Measurements from ENCODE around the gene FOXO1.

The FOXO1 gene

DNA sequence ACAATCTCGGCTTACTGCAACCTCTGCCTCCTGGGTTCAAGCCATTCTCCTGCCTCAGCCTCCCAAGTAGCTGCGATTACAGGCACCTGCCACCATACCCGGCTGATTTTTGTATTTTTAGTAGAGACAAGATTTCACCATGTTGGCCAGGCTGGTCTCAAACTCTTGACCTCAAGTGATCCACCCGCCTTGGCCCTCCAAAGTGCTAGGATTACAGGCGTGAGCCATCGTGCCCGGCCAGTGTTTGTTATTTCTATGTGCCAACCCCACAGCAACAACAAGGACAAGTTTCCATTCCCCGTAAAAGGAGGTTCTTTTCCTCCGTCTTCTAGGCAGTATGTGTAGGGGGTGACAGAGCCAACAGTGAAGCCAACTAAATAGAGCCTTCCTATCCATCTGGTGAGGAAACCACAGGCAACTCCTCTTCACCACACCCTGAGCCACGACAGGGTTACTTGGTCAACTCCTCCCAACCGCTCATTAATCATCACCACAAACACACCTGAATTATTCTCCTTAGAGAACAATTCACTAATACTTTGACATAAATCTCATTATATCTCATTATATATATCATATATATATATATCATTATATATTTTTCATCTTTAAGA lies 25.5 kb downstream of the FOXO1 start:
- peak; percentile 29 for DNase-seq (ENCODE audit: low read depth, low spot score)
- H3K27ac ChIP-seq = peak overlapping the region; percentile 43

DNA sequence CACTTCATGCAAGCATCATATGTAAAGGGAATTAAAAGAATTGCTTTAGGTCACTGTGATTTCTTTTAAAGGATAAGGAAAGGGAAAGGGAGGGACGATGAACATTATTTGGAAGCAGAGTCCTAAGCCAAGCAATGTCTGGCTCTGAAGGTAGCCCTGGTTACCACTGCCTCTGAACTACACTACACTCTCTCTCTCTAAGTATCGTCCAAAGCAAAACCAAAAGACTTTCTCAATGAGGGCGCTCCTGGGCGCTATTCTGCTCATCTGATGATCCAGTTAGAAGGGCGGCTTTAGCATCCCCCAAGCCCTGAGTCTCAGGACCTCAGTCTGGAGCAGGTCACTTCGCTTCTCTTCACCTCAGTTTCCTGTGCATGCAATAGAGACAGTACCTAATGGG lies 26.2 kb downstream of the FOXO1 start:
- no peak for DNase-seq (ENCODE audit: low read depth, low spot score)
- peak overlapping the region; percentile 43 for H3K27ac ChIP-seq

DNA sequence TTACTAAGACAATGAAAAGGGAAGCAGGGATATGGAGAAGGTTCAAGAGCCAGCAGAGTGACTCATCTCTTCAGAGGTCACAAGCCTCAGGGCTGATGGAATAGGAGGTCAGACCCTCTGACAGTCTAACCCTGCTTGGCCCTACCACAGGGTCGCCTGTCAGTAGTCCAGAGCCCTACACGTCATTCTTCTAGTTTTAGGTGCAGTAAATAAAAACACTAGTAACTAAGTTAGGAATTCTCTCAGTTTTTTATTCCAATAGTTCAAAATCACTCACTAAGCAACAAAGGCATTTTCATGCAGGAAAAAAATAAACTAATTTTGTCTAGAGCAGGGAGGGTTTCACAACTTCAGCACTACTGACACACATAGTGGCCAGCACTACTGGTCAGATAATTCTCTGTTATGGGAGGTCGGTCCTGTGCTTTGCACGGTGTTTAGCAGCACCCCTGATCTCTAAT lies 27.2 kb downstream of the FOXO1 start:
- H3K27ac ChIP-seq = no peak overlapping the region

DNA sequence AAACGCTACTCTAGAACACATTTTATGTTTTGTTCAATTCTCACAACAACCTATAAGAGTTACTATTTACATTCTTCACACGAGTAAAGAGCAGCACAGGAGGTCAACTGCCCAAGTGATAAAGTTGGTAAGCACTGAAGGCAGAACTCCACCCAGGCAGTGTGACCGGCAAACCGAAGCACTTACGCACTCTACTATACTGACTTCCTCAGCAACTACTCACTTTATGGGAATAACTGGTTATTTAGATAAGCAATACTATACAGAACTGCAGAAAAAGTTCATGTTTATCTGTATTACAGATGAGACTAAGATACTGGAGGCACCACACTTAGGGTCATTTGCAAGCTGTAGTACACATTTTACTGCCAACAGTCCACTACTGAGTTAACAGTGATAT lies 28.8 kb downstream of the FOXO1 start:
- H3K27ac ChIP-seq = no peak overlapping the region
- DNase-seq (ENCODE audit: low read depth, low spot score) = no peak

More for the DNA sequence above, 27.2 kb downstream of the FOXO1 start:
- no peak for DNase-seq (ENCODE audit: low read depth, low spot score)

DNA sequence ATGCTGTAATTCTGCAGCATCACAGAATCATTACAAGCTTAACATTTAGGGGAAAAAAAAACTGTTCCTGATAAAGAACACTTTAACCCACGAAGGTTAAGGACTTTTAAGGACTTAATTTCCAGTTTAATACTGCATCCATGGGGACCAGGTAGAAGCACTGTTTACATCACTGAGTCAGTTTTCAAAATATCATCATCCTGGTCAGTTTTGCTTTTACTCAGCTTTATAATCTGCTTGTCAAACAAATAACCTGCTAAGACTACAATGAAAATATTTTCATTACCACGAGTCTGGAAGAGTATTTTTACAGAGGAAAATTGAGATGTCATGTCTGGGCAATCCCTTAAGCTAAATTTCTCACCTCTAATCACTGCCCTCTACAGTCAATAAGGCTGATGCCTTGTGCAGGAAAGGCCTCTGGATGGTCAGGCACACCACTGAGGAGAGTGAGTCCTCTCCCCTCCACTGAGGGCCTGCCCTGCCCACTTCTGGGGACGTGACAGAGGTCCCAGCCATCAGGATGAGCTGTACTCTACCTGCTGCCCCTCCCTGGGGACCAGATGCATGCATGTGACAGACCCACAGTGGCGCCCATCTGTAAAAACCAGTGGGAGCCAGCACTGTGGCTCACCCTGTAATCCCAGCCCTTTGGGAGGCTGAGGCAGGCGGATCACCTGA lies 31.0 kb downstream of the FOXO1 start:
- no peak for DNase-seq (ENCODE audit: low read depth, low spot score)
- no peak overlapping the region for H3K27ac ChIP-seq

DNA sequence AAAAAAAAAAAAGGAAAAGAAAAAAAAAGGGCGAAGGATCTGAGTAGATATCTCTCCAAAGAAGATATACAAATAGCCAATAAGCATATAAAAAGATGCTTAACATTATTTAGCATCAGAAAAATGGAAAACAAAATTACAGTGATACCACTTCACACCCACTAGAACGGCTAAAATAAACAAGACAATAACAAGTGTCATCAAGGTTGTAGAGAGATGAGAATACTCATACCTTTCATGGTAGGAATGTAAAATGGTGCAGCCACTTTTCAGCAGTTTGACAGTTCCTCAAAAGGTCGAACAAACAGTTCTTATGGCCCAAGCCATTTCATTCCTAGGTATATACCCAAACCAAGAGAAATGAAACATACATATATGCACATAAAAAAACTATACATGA lies 33.5 kb downstream of the FOXO1 start:
- H3K27ac ChIP-seq = no peak overlapping the region
- DNase-seq (ENCODE audit: low read depth, low spot score) = no peak

- H3K27ac ChIP-seq = no peak overlapping the region
Measured at GRCh38 chr13:40631605-40632004, 34.8 kb downstream of the FOXO1 start.

GRCh38 chr13:40629678-40630384 lies 36.6 kb downstream of the FOXO1 start:
- no peak for DNase-seq (ENCODE audit: low read depth, low spot score)
- H3K27ac ChIP-seq = no peak overlapping the region

More at GRCh38 chr13:40631605-40632004, 34.8 kb downstream of the FOXO1 start:
- DNase-seq (ENCODE audit: low read depth, low spot score) = no peak

DNA sequence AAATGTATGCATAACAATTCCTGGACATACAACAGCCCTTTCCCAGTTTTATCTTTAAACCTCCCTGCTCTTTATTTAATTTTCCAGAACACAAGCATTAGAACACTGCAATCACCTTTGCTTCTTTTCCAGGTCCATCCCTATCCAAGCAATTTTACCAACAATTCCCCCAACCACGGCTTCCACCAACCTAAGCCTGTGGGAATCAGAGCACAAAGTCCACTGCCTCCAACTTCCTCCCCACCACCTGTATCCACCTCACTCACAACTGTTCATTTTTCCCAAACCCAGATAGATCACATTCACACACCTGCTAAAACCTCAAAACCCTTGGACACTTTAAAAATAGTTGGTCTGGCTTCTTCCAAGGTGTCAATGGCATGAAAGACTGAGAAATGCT lies 39.5 kb downstream of the FOXO1 start:
- H3K27ac ChIP-seq = no peak overlapping the region
- DNase-seq (ENCODE audit: low read depth, low spot score) = no peak

DNA sequence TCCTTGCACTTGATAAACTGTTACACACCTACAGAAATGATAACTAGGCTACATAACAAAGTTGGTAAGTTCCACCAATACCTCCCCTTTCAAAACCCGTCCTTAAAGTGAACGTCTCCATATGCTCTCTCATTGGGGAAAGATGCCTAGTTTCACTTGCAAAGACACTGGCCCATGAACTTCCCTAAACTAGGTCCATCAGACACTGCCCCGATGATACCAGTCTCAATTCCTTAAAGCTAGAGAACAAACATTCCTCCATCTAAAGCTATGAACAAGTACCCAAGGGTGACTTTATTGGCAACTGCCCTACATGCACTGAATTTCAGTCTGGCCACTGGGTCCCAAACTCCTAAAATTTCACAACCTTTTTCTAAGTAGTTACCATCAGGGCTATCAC lies 39.9 kb downstream of the FOXO1 start:
- H3K27ac ChIP-seq = no peak overlapping the region
- DNase-seq (ENCODE audit: low read depth, low spot score) = no peak

DNA sequence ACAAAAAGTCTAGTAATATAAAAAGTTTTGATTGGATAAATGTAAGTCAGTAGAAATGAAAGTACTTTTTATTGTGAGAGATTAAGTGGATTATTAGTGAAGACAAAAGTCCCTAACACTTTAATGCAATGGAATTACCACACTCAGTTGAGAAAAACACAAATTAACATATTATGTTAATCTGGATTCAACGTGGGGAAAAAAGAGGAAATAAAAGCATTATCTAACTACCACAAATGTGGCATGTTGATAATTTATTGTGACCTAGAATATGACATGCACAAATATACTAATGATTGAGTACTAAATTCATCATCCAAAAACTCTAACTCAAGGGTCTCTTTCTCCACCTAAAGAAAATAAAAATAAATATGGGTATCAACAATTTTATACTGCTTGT lies 41.5 kb downstream of the FOXO1 start:
- no peak for DNase-seq (ENCODE audit: low read depth, low spot score)
- no peak overlapping the region for H3K27ac ChIP-seq

GRCh38 chr13:40624383-40624782 lies 42.1 kb downstream of the FOXO1 start:
- no peak for DNase-seq (ENCODE audit: low read depth, low spot score)
- no peak overlapping the region for H3K27ac ChIP-seq

DNA sequence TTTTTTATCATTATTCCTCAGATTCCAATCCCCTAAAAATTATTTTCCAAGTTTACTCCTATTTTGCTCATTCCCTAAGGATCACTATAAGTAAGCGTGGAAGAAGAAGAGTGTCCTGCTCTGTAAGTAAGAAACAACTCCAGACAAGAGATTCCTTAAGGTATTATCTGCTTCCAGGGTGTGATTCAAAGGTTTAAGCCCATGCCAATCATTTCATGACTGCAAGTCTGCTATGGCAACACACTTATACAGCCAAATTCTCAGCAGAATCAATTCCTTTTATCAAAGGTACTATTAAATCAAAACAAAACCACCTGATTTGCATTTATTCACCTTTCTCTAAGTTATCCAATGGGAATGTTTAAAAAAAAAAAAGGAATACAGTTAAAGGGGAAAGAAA lies 43.7 kb downstream of the FOXO1 start:
- no peak overlapping the region for H3K27ac ChIP-seq
- no peak for DNase-seq (ENCODE audit: low read depth, low spot score)

- no peak for DNase-seq (ENCODE audit: low read depth, low spot score)
- no peak overlapping the region for H3K27ac ChIP-seq
Measured at GRCh38 chr13:40622246-40622645, 44.2 kb downstream of the FOXO1 start.

- DNase-seq (ENCODE audit: low read depth, low spot score) = no peak
- no peak overlapping the region for H3K27ac ChIP-seq
Measured at GRCh38 chr13:40619479-40619814, 47.0 kb downstream of the FOXO1 start.

GRCh38 chr13:40618581-40619478 lies 47.6 kb downstream of the FOXO1 start:
- no peak overlapping the region for H3K27ac ChIP-seq
- no peak for DNase-seq (ENCODE audit: low read depth, low spot score)

- no peak for DNase-seq (ENCODE audit: low read depth, low spot score)
- no peak overlapping the region for H3K27ac ChIP-seq
Measured at GRCh38 chr13:40617801-40618356, 48.6 kb downstream of the FOXO1 start.

DNA sequence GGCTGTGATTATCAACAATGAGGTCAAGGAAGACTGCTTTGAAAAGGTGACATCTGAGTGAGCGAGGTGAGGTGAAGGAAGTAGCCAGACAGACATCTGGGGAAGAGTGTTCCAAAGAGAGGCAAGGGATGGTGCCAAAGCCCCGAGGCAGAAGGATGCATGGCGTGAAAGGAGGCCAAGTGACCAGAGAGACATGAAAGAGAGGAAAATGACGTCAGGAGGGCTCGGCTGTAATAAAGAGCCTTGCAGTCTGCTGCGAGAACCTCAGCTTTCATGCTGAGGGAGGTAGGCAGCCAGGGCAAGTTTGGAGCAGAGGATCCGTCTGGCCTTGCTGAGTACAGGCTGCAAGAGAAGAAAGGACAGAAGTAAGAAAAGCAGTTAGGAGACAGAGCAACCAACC lies 50.8 kb downstream of the FOXO1 start:
- H3K27ac ChIP-seq = no peak overlapping the region
- DNase-seq (ENCODE audit: low read depth, low spot score) = no peak

DNA sequence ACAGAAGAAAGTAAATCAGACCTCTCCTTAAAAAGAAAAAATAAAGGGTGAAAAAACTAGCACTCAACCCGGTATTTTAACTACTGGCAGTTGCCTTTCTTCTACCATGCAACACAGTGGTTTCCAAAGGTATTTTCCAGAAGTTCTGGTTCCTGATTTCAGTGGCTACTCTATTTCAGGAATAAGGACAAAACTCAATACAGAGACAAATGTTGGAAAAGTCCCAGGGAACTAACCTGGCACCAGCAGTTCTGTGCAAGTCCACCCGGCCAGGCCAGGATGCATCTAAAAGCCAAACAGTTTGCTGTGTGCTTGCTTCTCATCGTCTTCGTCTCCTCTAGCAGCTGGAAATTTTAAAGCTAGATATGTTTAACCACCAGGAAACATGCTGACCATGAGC lies 52.5 kb downstream of the FOXO1 start:
- DNase-seq (ENCODE audit: low read depth, low spot score) = no peak
- no peak overlapping the region for H3K27ac ChIP-seq

DNA sequence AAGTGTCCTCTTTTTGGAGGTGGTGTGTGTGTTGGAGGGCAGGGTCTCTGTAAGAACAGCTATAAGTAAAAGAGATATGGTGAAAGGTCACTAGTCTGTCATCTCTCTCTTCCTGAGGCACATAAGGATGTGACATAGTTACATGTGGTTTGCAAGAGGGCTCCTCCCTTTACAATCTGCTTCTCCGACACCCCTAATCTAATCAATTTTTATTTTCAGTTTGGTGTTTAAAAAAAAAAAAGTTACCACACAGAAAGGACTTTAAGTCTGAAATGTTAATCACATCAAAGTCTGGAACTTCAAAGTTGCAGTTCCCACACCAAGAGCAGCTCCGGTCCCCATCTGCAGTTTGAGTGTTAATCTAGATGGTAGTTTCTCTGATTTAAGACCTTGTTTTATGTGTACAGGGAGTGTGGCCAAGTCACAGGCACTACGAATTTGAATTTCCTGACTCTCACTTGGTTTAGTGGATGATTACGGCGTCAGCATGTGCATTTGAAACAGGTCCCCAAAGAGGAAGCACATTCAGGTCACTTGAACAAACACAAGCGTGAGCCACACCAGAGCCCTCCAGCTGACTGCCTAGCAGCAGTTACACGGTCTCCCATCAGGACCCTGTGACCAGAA lies 53.1 kb downstream of the FOXO1 start:
- no peak overlapping the region for H3K27ac ChIP-seq
- DNase-seq (ENCODE audit: low read depth, low spot score) = no peak

Data from epithelial cell of prostate (primary cell).